ENCODE results near the gene CDH23.

The CDH23 gene

GRCh38 chr10:71504168-71504567 lies 107.4 kb downstream of the CDH23 start:
- no peak for DNase-seq
- no peaks in the 10 kb centered on the region for H3K9me3 ChIP-seq (ENCODE audit: insufficient read depth, low read depth, low read length)
- H3K27ac ChIP-seq (ENCODE audit: low read depth, low read length), result no peak overlapping the region
- H3K4me1 ChIP-seq (ENCODE audit: control insufficient read depth in 1 of 2, insufficient read depth in 2 of 2, low read length in 2 of 2), result no peaks in the 10 kb centered on the region
- no peak overlapping the region for H2BK5ac ChIP-seq (ENCODE audit: low read depth, low read length, poor library complexity)
- H2AK5ac ChIP-seq (ENCODE audit: low read length), result no peak overlapping the region
- H4K8ac ChIP-seq (ENCODE audit: low read depth, low read length), result no peak overlapping the region
- no peak overlapping the region for H3K4me2 ChIP-seq (ENCODE audit: low read length)
- H2BK12ac ChIP-seq (ENCODE audit: low read length), result no peak overlapping the region
- H3K36me3 ChIP-seq (ENCODE audit: control insufficient read depth in 1 of 2, insufficient read depth in 2 of 2, low read length in 2 of 2), result no peaks in the 10 kb centered on the region
- no peak overlapping the region for H3K4me3 ChIP-seq (ENCODE audit: low read depth, low read length)
- no peak overlapping the region for H3K23ac ChIP-seq (ENCODE audit: low read length)
- no peak overlapping the region for H3K18ac ChIP-seq (ENCODE audit: low read length)
- no peak overlapping the region for H3K4ac ChIP-seq (ENCODE audit: low read depth, low read length)
- WGBS (ENCODE audit: extremely low coverage, insufficient coverage, insufficient read length), result no CpG with 5 or more reads among the region's 2 CpGs
- H3K79me2 ChIP-seq (ENCODE audit: control insufficient read depth, insufficient read depth, low read length, poor library complexity), result no peaks in the 10 kb centered on the region
- H4K12ac ChIP-seq (ENCODE audit: low read depth, low read length), result no peak overlapping the region
- H4K91ac ChIP-seq (ENCODE audit: low read depth, low read length), result no peak overlapping the region
- H3K79me1 ChIP-seq (ENCODE audit: low read length), result no peaks in the 10 kb centered on the region
- no peak overlapping the region for H3K9ac ChIP-seq (ENCODE audit: low read length)
- H2BK120ac ChIP-seq (ENCODE audit: insufficient read depth, low read length, poor library complexity), result no peak overlapping the region
- H3K14ac ChIP-seq (ENCODE audit: low read length), result no peak overlapping the region
- H2AFZ ChIP-seq (ENCODE audit: insufficient read depth, low read length, poor library complexity), result no peak overlapping the region
- H3K27me3 ChIP-seq (ENCODE audit: insufficient read depth, low read length), result no peaks in the 10 kb centered on the region

DNA sequence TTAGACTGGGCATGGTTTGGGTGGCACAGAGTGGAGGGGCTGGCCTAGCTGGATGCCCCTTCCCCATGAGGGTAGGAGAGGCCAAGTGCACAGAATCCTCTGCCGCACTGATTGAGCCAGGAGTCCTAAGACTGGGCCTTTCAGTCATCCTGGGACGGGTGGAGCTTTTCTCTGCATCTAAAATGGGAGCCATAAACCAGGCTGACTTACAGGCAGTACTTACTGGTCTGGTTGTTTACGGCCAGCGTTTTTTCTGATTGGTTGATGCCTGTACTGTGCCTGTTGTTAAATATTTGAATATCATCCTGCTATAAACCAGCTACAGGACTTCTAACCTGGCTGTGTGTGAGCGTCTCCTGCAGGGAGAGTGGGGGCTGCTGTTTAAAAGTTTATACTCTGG lies 107.8 kb downstream of the CDH23 start:
- no peak overlapping the region for H3K4me2 ChIP-seq (ENCODE audit: low read length)
- no peak overlapping the region for H3K14ac ChIP-seq (ENCODE audit: low read length)

DNA sequence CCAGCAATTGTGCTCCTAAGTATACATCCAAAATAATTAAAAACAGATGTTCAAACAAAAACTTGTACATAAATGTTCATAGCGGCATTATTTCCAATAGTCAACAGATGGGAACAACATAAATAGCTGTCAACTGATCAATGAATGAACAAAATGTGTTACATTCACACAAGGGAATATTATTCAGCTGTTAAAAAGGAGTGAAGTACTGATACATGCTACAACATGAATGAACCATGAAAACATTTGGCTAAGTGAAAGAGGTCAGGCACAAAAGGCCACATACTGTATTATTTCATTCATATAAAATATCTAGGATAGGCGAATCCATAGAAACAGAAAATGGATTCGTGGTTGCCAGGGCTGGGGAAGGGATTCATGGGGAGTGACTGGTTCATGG lies 109.1 kb downstream of the CDH23 start:
- H4K8ac ChIP-seq (ENCODE audit: low read depth, low read length), result no peak overlapping the region

More for the DNA sequence above, 107.8 kb downstream of the CDH23 start:
- H2AK5ac ChIP-seq (ENCODE audit: low read length), result no peak overlapping the region
- WGBS (ENCODE audit: extremely low coverage, insufficient coverage, insufficient read length), result no CpG with 5 or more reads among the region's 5 CpGs
- H2AFZ ChIP-seq (ENCODE audit: insufficient read depth, low read length, poor library complexity), result no peak overlapping the region
- H2BK12ac ChIP-seq (ENCODE audit: low read length), result no peak overlapping the region
- no peak overlapping the region for H2BK5ac ChIP-seq (ENCODE audit: low read depth, low read length, poor library complexity)
- H4K12ac ChIP-seq (ENCODE audit: low read depth, low read length), result no peak overlapping the region
- no peak overlapping the region for H4K91ac ChIP-seq (ENCODE audit: low read depth, low read length)
- H3K27ac ChIP-seq (ENCODE audit: low read depth, low read length), result no peak overlapping the region
- H3K4ac ChIP-seq (ENCODE audit: low read depth, low read length), result no peak overlapping the region
- no peak overlapping the region for H3K23ac ChIP-seq (ENCODE audit: low read length)
- H3K79me2 ChIP-seq (ENCODE audit: control insufficient read depth, insufficient read depth, low read length, poor library complexity), result no peaks in the 10 kb centered on the region
- H3K36me3 ChIP-seq (ENCODE audit: control insufficient read depth in 1 of 2, insufficient read depth in 2 of 2, low read length in 2 of 2), result no peaks in the 10 kb centered on the region
- H3K4me3 ChIP-seq (ENCODE audit: low read depth, low read length), result no peak overlapping the region
- no peaks in the 10 kb centered on the region for H3K27me3 ChIP-seq (ENCODE audit: insufficient read depth, low read length)
- H4K8ac ChIP-seq (ENCODE audit: low read depth, low read length), result no peak overlapping the region
- no peaks in the 10 kb centered on the region for H3K9me3 ChIP-seq (ENCODE audit: insufficient read depth, low read depth, low read length)
- H3K79me1 ChIP-seq (ENCODE audit: low read length), result no peaks in the 10 kb centered on the region
- no peak for DNase-seq
- H3K9ac ChIP-seq (ENCODE audit: low read length), result no peak overlapping the region
- no peaks in the 10 kb centered on the region for H3K4me1 ChIP-seq (ENCODE audit: control insufficient read depth in 1 of 2, insufficient read depth in 2 of 2, low read length in 2 of 2)
- no peak overlapping the region for H2BK120ac ChIP-seq (ENCODE audit: insufficient read depth, low read length, poor library complexity)
- no peak overlapping the region for H3K18ac ChIP-seq (ENCODE audit: low read length)

GRCh38 chr10:71509444-71509843 lies 112.7 kb downstream of the CDH23 start:
- Histone ChIP-seq H4K8ac (ENCODE audit: low read depth, low read length) (no peak overlapping the region), H3K79me1 (ENCODE audit: low read length) (peaks cover 2% of the 10 kb centered on the region), H3K4me2 (ENCODE audit: low read length) (no peak overlapping the region), H3K9me3 (ENCODE audit: insufficient read depth, low read depth, low read length) (no peaks in the 10 kb centered on the region), H2BK5ac (ENCODE audit: low read depth, low read length, poor library complexity) (no peak overlapping the region), H3K23ac (ENCODE audit: low read length) (no peak overlapping the region), H3K4me3 (ENCODE audit: low read depth, low read length) (no peak overlapping the region), H3K14ac (ENCODE audit: low read length) (no peak overlapping the region), H3K18ac (ENCODE audit: low read length) (no peak overlapping the region), H3K79me2 (ENCODE audit: control insufficient read depth, insufficient read depth, low read length, poor library complexity) (no peaks in the 10 kb centered on the region), H3K27me3 (ENCODE audit: insufficient read depth, low read length) (no peaks in the 10 kb centered on the region), H2BK120ac (ENCODE audit: insufficient read depth, low read length, poor library complexity) (no peak overlapping the region), H3K4me1 (ENCODE audit: control insufficient read depth in 1 of 2, insufficient read depth in 2 of 2, low read length in 2 of 2) (peaks cover 10 to 16% of the 10 kb centered on the region in 2 experiments), H3K4ac (ENCODE audit: low read depth, low read length) (no peak overlapping the region), H4K91ac (ENCODE audit: low read depth, low read length) (no peak overlapping the region), H4K12ac (ENCODE audit: low read depth, low read length) (no peak overlapping the region), H3K36me3 (ENCODE audit: control insufficient read depth in 1 of 2, insufficient read depth in 2 of 2, low read length in 2 of 2) (no peaks in the 10 kb centered on the region), H2AK5ac (ENCODE audit: low read length) (no peak overlapping the region), H2AFZ (ENCODE audit: insufficient read depth, low read length, poor library complexity) (no peak overlapping the region), H3K9ac (ENCODE audit: low read length) (no peak overlapping the region), H3K27ac (ENCODE audit: low read depth, low read length) (no peak overlapping the region), H2BK12ac (ENCODE audit: low read length) (no peak overlapping the region)
- no peak for DNase-seq
- WGBS (ENCODE audit: extremely low coverage, insufficient coverage, insufficient read length), result no CpG with 5 or more reads among the region's 2 CpGs

More for the DNA sequence above, 109.1 kb downstream of the CDH23 start:
- H4K91ac ChIP-seq (ENCODE audit: low read depth, low read length), result no peak overlapping the region
- H3K23ac ChIP-seq (ENCODE audit: low read length), result no peak overlapping the region
- no peak overlapping the region for H3K4me2 ChIP-seq (ENCODE audit: low read length)
- no peak overlapping the region for H3K27ac ChIP-seq (ENCODE audit: low read depth, low read length)
- H3K9me3 ChIP-seq (ENCODE audit: insufficient read depth, low read depth, low read length), result no peaks in the 10 kb centered on the region
- no peaks in the 10 kb centered on the region for H3K27me3 ChIP-seq (ENCODE audit: insufficient read depth, low read length)
- DNase-seq, result no peak
- no peak overlapping the region for H3K4me3 ChIP-seq (ENCODE audit: low read depth, low read length)
- no peaks in the 10 kb centered on the region for H3K4me1 ChIP-seq (ENCODE audit: control insufficient read depth in 1 of 2, insufficient read depth in 2 of 2, low read length in 2 of 2)
- no peak overlapping the region for H2BK12ac ChIP-seq (ENCODE audit: low read length)
- WGBS (ENCODE audit: extremely low coverage, insufficient coverage, insufficient read length), result no CpG with 5 or more reads among the region's 3 CpGs
- no peak overlapping the region for H3K18ac ChIP-seq (ENCODE audit: low read length)
- no peak overlapping the region for H3K4ac ChIP-seq (ENCODE audit: low read depth, low read length)
- no peak overlapping the region for H2AK5ac ChIP-seq (ENCODE audit: low read length)
- H3K9ac ChIP-seq (ENCODE audit: low read length), result no peak overlapping the region
- H3K36me3 ChIP-seq (ENCODE audit: control insufficient read depth in 1 of 2, insufficient read depth in 2 of 2, low read length in 2 of 2), result no peaks in the 10 kb centered on the region
- no peaks in the 10 kb centered on the region for H3K79me1 ChIP-seq (ENCODE audit: low read length)
- H2BK120ac ChIP-seq (ENCODE audit: insufficient read depth, low read length, poor library complexity), result no peak overlapping the region
- H4K12ac ChIP-seq (ENCODE audit: low read depth, low read length), result no peak overlapping the region
- H2AFZ ChIP-seq (ENCODE audit: insufficient read depth, low read length, poor library complexity), result no peak overlapping the region
- no peak overlapping the region for H2BK5ac ChIP-seq (ENCODE audit: low read depth, low read length, poor library complexity)
- no peaks in the 10 kb centered on the region for H3K79me2 ChIP-seq (ENCODE audit: control insufficient read depth, insufficient read depth, low read length, poor library complexity)
- H3K14ac ChIP-seq (ENCODE audit: low read length), result no peak overlapping the region
